Activated naive CD4-positive, alpha-beta T cell treated with anti-CD3 and anti-CD28 coated beads, Interleukin-2, amount 10 ng/mL, durations not matched to agents 7 days and 5 days (primary cell): Measurements from ENCODE around the gene RGS6.

Experiments
- CTCF ChIA-PET: fragments of 350-600 bp; sonication (Branson Sonifier 250); formaldehyde crosslinking; loops from one replicate; lab custom pipeline; 2021; ENCODE audit warnings: antibody characterized with exemption; lab: Charles Lee
- DNase-seq: peaks from one replicate; pipeline ENCODE4 v3.0.0-alpha.2; 2020
- H3K27ac Mint-ChIP-seq: one replicate; pipeline ENCODE4 v1.8.0; 2021; ENCODE audit warnings: mild to moderate bottlenecking, moderate library complexity, mixed read lengths
- H3K27me3 Mint-ChIP-seq: one replicate; pipeline ENCODE4 v1.8.0; 2021; ENCODE audit warnings: mild to moderate bottlenecking, mixed read lengths
- H3K36me3 Mint-ChIP-seq: one replicate; pipeline ENCODE4 v1.8.0; 2021; ENCODE audit warnings: mixed read lengths
- H3K4me1 Mint-ChIP-seq: one replicate; pipeline ENCODE4 v1.8.0; 2021; ENCODE audit warnings: mixed read lengths
- H3K4me3 Mint-ChIP-seq: one replicate; pipeline ENCODE4 v1.8.0; 2021; ENCODE audit warnings: mild to moderate bottlenecking, moderate library complexity, mixed read lengths
- H3K9me3 Mint-ChIP-seq: one replicate; pipeline ENCODE4 v1.8.0; 2021; ENCODE audit warnings: mixed read lengths

Gene RGS6

DNA sequence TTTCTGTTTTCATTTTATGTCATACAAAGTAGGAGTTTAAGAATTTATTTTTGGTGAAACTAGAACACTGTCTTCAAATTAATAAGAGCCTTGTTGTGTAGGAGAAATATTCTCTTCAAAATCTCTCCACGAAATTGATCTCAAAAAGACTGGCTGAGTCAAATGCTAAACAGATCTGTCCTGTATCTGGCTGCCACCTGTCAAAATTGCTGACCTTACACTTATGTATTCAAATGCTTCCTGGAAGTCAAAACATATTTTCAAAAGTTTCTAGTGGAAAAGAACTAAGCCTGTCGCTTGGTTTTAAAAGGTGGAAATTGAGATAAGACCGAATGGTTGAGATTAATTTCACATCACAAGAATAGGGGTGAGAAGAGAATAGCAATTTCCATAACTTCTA, 121.4 kb downstream of the RGS6 start:
- CTCF ChIA-PET, result no interaction called here
- H3K4me1 Mint-ChIP-seq, result peaks cover 8% of the 10 kb centered on the region
- H3K9me3 Mint-ChIP-seq, result no peaks in the 10 kb centered on the region
- H3K27me3 Mint-ChIP-seq, result peaks cover 4% of the 10 kb centered on the region
- H3K4me3 Mint-ChIP-seq, result no peak overlapping the region
- no peaks in the 10 kb centered on the region for H3K36me3 Mint-ChIP-seq
- DNase-seq, result no peak
- H3K27ac Mint-ChIP-seq, result no peak overlapping the region

DNA sequence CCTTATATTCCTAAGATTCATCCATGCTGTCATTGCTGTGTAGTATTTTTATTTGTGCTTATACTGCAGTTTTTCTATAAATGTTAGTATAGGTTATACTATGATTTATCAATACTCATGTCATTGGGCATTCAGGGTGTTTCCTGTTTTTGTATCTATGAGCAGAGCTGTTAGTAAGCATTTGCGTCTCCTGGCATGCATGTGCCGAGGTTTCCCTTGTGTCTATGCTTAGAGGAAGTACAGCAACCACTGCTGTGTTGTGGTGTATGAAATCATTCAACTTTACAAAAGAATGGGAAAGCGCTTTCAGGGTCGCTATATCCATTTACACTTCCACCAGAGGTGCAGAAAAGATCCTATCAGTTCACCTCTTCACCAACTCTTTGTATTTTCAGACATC, 122.7 kb downstream of the RGS6 start:
- Mint-ChIP-seq H3K4me3 (no peak overlapping the region), H3K4me1 (no peaks in the 10 kb centered on the region), H3K27me3 (no peaks in the 10 kb centered on the region), H3K9me3 (no peaks in the 10 kb centered on the region), H3K27ac (no peak overlapping the region), H3K36me3 (no peaks in the 10 kb centered on the region)
- DNase-seq, result no peak
- CTCF ChIA-PET, result interaction anchor here (0.7 kb wide), 1 partner anchor 112 kb away, joined by 3 read pairs; no protein-coding TSS in a partner anchor

DNA sequence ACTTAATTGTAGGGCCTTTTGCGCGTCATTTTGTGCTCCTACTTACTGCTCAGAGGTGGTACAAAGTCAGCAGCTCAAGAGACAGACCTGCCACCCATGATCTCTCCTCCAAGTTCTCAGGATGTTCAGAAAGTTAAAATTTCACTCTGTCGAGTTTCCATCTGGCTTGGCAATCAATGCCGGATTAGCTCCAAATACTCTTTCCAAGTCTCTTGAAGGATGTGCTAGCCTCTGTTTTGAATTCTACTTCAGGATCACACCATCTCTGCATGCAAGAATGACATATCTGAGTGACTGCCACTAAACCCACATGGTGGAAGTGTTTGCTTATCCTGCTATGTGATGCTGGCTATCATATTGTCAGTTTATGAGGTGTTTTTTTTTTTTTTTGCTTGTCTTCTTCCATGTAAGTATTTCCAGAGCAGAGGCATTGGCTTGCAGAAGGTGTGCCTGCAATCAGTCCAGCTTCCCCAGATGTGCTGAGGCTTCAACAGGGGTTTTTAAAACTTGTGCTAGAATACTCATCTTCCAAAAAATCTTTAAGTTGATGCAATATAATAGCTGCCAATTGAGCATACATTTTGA, 125.6 kb downstream of the RGS6 start:
- no peak for DNase-seq
- H3K27me3 Mint-ChIP-seq, result peaks cover 8% of the 10 kb centered on the region
- no peaks in the 10 kb centered on the region for H3K4me1 Mint-ChIP-seq
- no peaks in the 10 kb centered on the region for H3K36me3 Mint-ChIP-seq
- no peak overlapping the region for H3K27ac Mint-ChIP-seq
- H3K9me3 Mint-ChIP-seq, result no peaks in the 10 kb centered on the region
- no peak overlapping the region for H3K4me3 Mint-ChIP-seq
- CTCF ChIA-PET, result no interaction called here

DNA sequence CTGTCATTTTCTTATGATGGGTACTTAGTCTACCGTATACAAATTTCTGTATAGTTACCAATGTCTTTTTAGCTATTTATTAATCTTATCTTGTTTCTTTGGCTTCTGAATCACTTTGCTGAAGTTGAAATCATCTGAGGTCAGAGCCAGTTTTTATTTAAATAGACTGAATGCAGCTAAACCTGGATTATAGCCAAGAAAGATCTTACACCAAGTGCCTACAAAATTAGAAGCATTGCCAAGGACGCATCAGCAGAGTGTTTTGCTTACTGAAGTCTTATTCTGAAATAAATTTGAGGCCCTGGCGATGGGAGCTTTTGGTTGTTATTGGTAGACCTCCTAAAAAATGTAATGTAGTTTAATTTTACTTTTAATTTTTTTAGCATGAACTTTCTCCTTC, 128.2 kb downstream of the RGS6 start:
- peaks cover 12% of the 10 kb centered on the region for H3K27me3 Mint-ChIP-seq
- CTCF ChIA-PET, result no interaction called here

DNA sequence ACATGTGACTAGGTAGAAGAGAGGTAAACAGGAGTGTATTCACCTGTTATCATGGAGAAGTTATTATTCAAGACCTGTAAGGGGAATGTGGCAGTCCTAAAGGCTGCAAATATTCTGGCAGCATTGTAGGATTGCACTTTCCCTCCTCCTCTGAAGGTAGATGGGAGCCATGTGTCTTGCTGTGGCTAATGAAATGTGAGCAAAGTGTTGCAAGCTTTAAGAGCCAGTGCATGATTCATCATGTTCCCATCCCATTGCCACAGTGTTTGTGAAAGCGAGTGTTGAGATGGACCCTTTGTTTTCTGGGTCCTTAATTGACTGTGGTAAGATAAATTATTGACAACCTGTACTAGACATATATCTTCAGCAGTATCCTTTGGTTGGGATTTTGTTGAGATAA, 128.7 kb downstream of the RGS6 start:
- Mint-ChIP-seq H3K9me3 (no peaks in the 10 kb centered on the region), H3K4me3 (no peak overlapping the region), H3K27me3 (peaks cover 12% of the 10 kb centered on the region), H3K27ac (no peak overlapping the region), H3K36me3 (no peaks in the 10 kb centered on the region), H3K4me1 (no peaks in the 10 kb centered on the region)
- DNase-seq, result no peak
- CTCF ChIA-PET, result no interaction called here

More for the DNA sequence above, 128.2 kb downstream of the RGS6 start:
- Mint-ChIP-seq H3K4me3 (no peak overlapping the region), H3K4me1 (no peaks in the 10 kb centered on the region), H3K27ac (no peak overlapping the region), H3K36me3 (no peaks in the 10 kb centered on the region), H3K9me3 (no peaks in the 10 kb centered on the region)
- no peak for DNase-seq

DNA sequence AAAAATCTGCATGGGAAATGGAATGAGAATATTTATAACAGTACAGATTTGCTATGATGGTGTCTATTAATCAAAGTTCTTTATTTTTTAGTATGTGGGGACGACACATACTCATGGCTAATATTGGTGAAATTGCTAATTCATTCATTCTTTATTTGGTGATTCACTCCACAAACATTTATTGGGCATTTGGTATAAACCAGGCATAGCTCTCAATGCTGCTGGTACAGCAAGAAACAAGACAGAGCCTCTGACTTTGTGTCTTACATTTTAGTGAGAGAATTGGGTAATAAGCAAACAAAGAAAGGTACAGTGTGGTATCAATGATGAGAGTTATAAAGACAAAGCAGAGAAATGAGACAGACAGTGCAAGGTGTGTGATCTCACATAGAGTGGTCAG, 129.5 kb downstream of the RGS6 start:
- CTCF ChIA-PET, result no interaction called here
- Mint-ChIP-seq H3K27ac (no peak overlapping the region), H3K9me3 (no peaks in the 10 kb centered on the region), H3K27me3 (peaks cover 12% of the 10 kb centered on the region), H3K4me3 (no peak overlapping the region), H3K4me1 (no peaks in the 10 kb centered on the region), H3K36me3 (no peaks in the 10 kb centered on the region)
- DNase-seq, result no peak

DNA sequence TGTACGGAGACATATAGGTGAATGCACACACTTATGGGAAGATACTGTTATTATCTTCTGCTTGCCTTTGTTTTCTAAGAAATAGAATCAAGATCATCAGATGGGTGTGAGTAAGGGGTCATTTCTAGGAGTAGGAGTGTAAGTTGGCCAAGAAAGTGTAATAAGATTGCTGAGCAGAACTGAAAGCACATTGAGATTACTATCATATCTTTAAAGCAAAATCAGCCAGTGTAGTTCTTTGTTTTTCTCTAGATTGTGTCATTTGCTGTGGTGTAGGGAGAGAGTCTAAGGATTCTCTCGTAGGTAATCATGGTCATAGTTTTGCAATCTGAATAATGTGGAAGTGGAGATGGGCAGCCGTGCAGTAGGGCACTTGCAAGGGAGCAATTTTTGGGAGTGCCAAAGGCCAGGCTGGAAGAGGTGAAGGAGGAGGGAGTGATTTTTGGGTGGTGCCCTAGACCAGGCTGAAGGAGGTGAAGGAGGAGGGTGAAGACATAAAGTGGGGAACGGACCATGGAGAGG, 131.6 kb downstream of the RGS6 start:
- H3K4me3 Mint-ChIP-seq, result no peak overlapping the region
- H3K4me1 Mint-ChIP-seq, result no peaks in the 10 kb centered on the region
- H3K9me3 Mint-ChIP-seq, result no peaks in the 10 kb centered on the region
- peaks cover 12% of the 10 kb centered on the region for H3K27me3 Mint-ChIP-seq
- H3K27ac Mint-ChIP-seq, result no peak overlapping the region
- CTCF ChIA-PET, result no interaction called here
- H3K36me3 Mint-ChIP-seq, result no peaks in the 10 kb centered on the region
- DNase-seq, result no peak

DNA sequence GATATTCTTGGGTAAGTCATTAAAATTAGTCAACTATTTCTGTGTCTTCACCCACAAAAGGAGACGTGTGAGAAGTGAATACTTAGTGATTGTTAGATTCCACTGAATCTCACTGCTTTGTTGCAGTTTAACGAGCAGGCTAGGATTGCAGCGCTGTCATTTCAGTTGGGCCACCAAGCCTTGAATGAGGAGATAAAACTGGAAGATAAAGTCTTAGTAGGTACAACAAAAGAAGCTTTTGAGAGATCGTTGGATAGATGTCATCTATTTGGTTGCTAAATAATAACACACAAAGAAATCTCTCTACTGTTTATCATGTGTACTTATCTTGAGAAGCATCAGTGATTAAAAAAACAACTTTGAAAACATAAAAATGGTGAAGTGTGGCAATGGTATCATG, 132.3 kb downstream of the RGS6 start:
- Mint-ChIP-seq H3K4me3 (no peak overlapping the region), H3K36me3 (no peaks in the 10 kb centered on the region), H3K27me3 (peaks cover 12% of the 10 kb centered on the region), H3K27ac (no peak overlapping the region), H3K4me1 (no peaks in the 10 kb centered on the region), H3K9me3 (no peaks in the 10 kb centered on the region)
- no peak for DNase-seq
- CTCF ChIA-PET, result no interaction called here

DNA sequence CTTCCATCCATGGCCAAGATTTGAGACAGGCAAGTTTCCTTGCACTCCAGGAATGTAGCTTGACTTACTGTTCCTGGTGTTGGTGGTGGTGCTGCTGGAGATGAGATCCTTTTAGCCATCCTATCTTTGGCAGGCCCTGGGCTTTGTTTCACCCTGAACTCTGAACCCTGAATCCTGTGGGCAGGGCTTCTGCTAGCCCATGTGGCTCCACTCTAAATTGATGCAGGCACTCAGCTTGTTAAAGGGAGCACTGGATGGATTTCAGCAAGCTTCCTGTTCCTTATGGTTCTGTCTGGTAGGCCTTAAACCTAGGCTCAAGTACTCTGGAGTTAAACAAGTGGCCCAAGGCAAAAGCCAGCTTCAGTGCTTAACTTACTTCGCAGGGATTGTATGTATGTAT, 138.2 kb downstream of the RGS6 start:
- Mint-ChIP-seq H3K36me3 (no peaks in the 10 kb centered on the region), H3K27me3 (no peaks in the 10 kb centered on the region), H3K4me3 (no peak overlapping the region), H3K4me1 (no peaks in the 10 kb centered on the region), H3K9me3 (no peaks in the 10 kb centered on the region), H3K27ac (no peak overlapping the region)
- CTCF ChIA-PET, result no interaction called here
- no peak for DNase-seq

DNA sequence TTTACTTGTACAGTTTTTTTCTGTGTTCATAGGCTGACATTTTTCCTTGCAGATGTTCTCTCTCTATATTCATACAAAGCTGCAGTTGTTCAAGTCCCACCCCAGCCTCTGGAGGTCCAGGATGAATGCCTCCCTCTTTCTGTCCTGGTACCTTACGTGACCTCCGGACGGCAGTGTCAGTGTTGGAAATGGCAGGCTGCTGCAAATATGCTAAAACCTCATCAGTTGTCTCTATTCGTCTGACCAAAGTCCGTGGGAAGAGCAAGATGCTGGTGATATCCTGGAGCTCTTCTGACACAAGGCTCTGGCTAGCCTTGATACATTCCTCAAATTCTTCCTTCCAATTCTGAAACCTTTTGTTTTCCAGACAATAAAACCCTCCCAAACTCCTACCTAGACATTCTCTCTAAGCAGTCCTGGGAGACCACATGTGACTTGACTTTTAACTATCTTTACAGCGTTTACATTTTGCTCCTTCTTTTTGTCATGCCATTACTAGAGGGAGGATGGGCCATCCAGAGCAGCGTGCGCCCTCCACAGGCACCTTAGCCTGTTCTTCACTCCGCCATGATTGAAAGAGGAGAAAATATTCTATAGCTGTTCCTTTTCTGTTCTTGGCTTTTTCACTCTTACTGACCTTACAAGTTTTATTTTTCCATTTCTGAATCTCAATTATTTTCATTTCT, 143.6 kb downstream of the RGS6 start:
- Mint-ChIP-seq H3K9me3 (no peaks in the 10 kb centered on the region), H3K4me3 (no peak overlapping the region), H3K27me3 (peaks cover 3% of the 10 kb centered on the region), H3K4me1 (no peaks in the 10 kb centered on the region), H3K27ac (no peak overlapping the region), H3K36me3 (no peaks in the 10 kb centered on the region)
- CTCF ChIA-PET, result interaction anchor here (0.6 kb wide), 1 partner anchor 9 kb away, joined by 4 read pairs; no protein-coding TSS in a partner anchor
- DNase-seq, result no peak

DNA sequence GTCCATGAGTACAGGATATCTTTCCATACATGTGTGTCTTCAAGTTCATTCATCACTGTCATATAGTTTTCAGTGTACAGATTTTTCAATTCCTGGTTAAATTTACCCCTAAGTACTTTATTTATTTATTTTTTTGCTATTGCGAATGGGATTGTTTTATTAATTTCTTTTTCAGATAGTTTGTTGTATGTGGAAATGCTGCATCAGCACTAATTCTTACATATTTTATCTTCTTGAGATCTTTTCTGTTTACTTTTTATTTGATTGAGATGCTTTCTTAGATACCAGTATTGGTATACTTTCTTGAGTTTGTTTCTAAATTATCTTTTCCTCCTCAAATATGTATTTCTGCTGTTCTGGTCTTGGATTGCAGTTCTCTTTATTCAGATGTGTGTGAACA, 148.9 kb downstream of the RGS6 start:
- H3K36me3 Mint-ChIP-seq, result no peaks in the 10 kb centered on the region
- no peak overlapping the region for H3K4me3 Mint-ChIP-seq
- H3K4me1 Mint-ChIP-seq, result no peaks in the 10 kb centered on the region
- DNase-seq, result no peak
- H3K27me3 Mint-ChIP-seq, result peaks cover 3% of the 10 kb centered on the region
- no peaks in the 10 kb centered on the region for H3K9me3 Mint-ChIP-seq
- H3K27ac Mint-ChIP-seq, result no peak overlapping the region
- CTCF ChIA-PET, result no interaction called here

DNA sequence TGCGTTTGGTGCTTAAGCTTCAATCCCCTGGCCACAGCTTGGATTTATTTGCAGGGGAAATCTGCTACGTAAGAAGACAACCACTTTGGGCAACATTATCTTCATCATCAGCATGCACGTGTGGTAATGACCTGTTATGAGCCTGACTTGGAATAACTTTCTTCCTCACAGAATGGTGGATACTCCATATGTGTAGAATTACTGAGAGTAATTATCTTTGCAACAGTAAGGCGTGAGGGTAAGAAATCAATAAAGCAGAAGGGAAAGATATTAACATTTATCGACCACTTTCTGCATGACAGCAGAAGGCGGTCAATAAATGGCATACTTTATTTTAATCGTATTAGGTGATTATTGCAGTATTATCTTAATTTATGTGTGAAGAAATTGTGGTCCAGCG, 152.7 kb downstream of the RGS6 start:
- H3K4me1 Mint-ChIP-seq, result no peaks in the 10 kb centered on the region
- no peak overlapping the region for H3K4me3 Mint-ChIP-seq
- no peaks in the 10 kb centered on the region for H3K9me3 Mint-ChIP-seq
- peaks cover 8% of the 10 kb centered on the region for H3K27me3 Mint-ChIP-seq
- no peak overlapping the region for H3K27ac Mint-ChIP-seq
- CTCF ChIA-PET, result no interaction called here
- H3K36me3 Mint-ChIP-seq, result no peaks in the 10 kb centered on the region
- DNase-seq, result no peak

DNA sequence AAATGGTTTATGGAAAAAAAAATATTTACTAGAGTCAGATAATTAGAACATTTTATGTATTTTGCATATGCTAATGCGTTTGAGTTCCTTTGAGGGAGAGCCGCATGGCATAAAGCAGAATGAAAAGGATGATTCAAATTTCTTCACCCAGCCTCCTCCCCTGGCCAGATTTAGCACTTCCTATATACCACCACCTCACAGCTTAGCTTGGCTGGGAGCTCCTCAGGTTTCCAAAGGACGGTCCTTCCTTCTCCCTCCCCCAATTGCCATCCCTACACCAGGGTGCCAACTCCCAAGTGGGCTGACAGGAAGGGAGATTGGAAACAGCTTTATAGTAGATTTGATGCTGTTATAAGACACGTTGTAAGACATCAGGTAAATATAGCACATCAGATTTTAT, 157.4 kb downstream of the RGS6 start:
- H3K9me3 Mint-ChIP-seq, result no peaks in the 10 kb centered on the region
- H3K4me3 Mint-ChIP-seq, result no peak overlapping the region
- CTCF ChIA-PET, result no interaction called here

DNA sequence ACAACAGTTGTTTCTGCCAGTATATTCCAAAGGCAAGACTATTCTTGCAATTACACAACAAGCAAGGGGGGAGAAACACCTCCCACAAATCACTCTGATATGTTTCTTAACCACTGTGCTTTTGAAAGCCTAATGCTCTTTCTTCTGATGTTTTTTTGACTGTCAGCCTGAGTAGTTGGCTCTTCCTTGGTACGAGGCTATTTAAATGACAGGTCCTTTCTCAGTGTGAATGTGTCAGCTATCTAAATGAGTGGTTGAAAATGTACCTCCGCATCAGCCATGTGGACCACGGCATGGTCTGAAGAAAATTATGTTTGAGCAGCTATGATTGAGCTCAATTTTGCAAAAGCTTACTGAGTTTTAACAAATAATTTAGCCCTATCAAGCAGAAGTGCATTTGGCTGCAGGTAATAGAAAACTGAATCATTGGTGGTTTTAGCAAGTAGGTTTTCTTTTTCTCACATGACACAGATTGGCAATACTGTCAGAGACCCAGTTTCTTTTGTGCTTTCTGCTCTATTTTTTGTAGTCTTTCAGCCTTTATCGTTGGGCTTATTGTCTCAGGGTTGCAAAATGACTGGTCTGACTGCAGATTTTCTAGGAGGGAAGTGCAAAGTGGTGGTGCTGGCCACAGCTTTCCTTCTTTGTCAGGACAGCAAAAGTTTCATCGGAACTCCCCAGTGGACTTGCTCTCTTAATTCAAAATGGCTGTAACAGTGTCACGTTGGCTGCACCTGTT, 162.8 kb downstream of the RGS6 start:
- CTCF ChIA-PET, result no interaction called here
- Mint-ChIP-seq H3K4me3 (no peak overlapping the region), H3K9me3 (no peaks in the 10 kb centered on the region), H3K27ac (no peak overlapping the region), H3K27me3 (peaks cover 5% of the 10 kb centered on the region), H3K4me1 (no peaks in the 10 kb centered on the region), H3K36me3 (no peaks in the 10 kb centered on the region)
- no peak for DNase-seq

More for the DNA sequence above, 157.4 kb downstream of the RGS6 start:
- Mint-ChIP-seq H3K27ac (no peak overlapping the region), H3K4me1 (no peaks in the 10 kb centered on the region), H3K27me3 (peaks cover 8% of the 10 kb centered on the region), H3K36me3 (no peaks in the 10 kb centered on the region)
- no peak for DNase-seq
